ENCODE results near the gene HADHB.
"Not testable (repeated sequence)": the region's sequence is repeated elsewhere in the genome, so short reads cannot be mapped to it uniquely, and the experiment has no call there.

HADHB gene

GRCh38 chr2:26229595-26229994, 15.1 kb upstream of the HADHB start:
- DNase-seq: no peak

DNA sequence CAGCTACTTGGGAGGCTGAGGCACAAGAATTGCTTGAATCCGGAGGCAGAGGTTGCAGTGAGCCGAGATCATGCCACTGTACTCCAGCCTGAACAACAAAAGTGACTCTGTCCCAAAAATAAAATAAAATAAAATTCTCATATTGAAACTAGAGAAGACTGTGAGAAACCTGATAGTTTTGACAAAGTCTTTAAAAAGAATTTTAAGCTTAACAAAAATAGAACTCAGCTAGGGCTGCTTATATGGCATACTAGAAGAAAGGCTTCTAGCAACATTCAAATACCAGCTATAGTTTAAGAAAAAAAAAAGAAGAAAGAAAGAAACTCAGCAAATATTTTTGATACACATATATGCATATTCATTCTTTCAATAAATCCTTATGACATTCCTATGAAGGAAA, 13.9 kb upstream of the HADHB start:
- DNase-seq: no peak
- TF ChIP-seq GATA1 (IDR thresholded peaks at IDR 0.05; ENCODE audit: low read depth, low read length) (no peak), POLR2A (IDR thresholded peaks at IDR 0.05; ENCODE audit: low read length) (no peak)

More at GRCh38 chr2:26229595-26229994, 15.1 kb upstream of the HADHB start:
- TF ChIP-seq GATA1 (IDR thresholded peaks at IDR 0.05; ENCODE audit: low read depth, low read length): no peak
- TF ChIP-seq POLR2A (IDR thresholded peaks at IDR 0.05; ENCODE audit: low read length): no peak

DNA sequence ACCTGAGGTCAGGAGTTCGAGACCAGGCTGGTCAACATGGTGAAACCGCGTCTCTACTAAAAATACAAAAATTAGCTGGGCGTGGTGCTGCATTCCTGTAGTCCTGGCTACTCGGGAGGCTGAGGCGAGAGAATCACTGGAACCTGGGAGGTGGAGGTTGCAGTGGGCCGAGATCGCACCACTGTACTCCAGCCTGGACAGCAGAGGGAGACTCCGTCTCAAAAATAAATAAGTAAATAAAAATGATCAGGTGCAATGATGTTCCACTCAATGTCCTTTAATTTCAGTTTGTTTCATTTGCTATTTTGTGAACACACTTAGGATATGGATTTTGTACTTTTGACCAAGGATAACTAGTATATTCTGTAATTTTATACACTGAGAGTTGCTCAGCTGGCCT, 9.7 kb upstream of the HADHB start:
- peak; percentile 25 to 59 for DNase-seq
- no peak for TF ChIP-seq POLR2A (IDR thresholded peaks at IDR 0.05; ENCODE audit: low read length)
- TF ChIP-seq GATA1 (IDR thresholded peaks at IDR 0.05; ENCODE audit: low read depth, low read length): no peak

GRCh38 chr2:26237868-26238267, 6.9 kb upstream of the HADHB start:
- TF ChIP-seq POLR2A (IDR thresholded peaks at IDR 0.05; ENCODE audit: low read length): no peak
- TF ChIP-seq GATA1 (IDR thresholded peaks at IDR 0.05; ENCODE audit: low read depth, low read length): no peak
- DNase-seq: no peak

- no peak for TF ChIP-seq POLR2A (IDR thresholded peaks at IDR 0.05; ENCODE audit: low read length)
- TF ChIP-seq GATA1 (IDR thresholded peaks at IDR 0.05; ENCODE audit: low read depth, low read length): no peak
- DNase-seq: peak; percentile 26 to 62
Measured at GRCh38 chr2:26238311-26238958, 6.3 kb upstream of the HADHB start.

GRCh38 chr2:26241928-26242436, 2.8 kb upstream of the HADHB start:
- DNase-seq: peak; percentile 29 to 41
- TF ChIP-seq POLR2A (IDR thresholded peaks at IDR 0.05; ENCODE audit: low read length): no peak
- no peak for TF ChIP-seq GATA1 (IDR thresholded peaks at IDR 0.05; ENCODE audit: low read depth, low read length)

- DNase-seq: peak; percentile 82
- no peak for TF ChIP-seq POLR2A (IDR thresholded peaks at IDR 0.05; ENCODE audit: low read length)
- peak; percentile 32 for TF ChIP-seq GATA1 (IDR thresholded peaks at IDR 0.05; ENCODE audit: low read depth, low read length)
Measured at GRCh38 chr2:26243470-26244308, 1.1 kb upstream of the HADHB start.

DNA sequence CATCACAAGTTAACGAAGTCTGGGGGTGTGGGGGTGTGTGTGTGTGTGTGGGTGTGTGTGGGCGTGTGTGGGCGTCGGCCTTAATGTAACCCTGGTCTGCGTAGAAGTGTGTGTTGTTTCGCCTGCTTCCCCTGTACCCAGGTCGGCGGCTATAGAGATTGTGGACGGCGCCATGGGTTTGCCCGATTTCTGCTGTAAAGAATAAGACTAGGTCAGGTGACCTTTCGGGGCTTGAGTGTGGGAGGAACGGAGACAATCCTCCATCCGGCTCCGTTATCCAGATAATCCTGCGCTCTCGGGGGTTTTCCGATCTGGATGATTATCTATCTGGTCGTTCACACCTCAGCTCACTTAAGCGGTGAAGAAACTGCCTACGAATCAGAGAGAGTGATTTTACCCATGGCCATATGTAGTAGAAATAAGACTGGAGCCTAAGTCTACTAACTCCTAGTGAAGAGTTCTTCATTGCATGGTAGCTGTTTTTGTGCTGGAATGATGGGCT, 543 bp downstream of the HADHB start:
- TF ChIP-seq GATA1 (IDR thresholded peaks at IDR 0.05; ENCODE audit: low read depth, low read length) (no peak), POLR2A (IDR thresholded peaks at IDR 0.05; ENCODE audit: low read length) (no peak)
- DNase-seq: peak; percentile 75 to 82

DNA sequence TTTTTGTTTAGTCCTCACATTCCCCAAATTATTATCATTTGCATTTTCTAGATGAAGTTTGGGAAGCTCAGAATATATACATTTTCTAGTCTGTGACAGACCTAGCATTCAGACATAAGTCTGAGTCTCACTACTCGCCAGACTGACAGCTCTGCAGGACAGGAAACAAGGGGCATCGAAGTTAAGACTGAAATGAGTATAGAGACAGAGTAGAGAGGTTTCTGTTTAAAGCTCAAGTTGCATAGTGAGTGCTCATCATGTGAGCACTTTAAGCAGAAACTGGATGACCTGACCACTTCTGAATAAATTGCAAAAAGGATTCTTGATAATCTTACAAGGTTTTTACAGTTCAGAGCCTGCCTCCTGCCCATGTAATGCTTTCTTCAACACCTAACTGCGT, 1.1 kb downstream of the HADHB start:
- DNase-seq: peak; percentile 21 to 46

DNA sequence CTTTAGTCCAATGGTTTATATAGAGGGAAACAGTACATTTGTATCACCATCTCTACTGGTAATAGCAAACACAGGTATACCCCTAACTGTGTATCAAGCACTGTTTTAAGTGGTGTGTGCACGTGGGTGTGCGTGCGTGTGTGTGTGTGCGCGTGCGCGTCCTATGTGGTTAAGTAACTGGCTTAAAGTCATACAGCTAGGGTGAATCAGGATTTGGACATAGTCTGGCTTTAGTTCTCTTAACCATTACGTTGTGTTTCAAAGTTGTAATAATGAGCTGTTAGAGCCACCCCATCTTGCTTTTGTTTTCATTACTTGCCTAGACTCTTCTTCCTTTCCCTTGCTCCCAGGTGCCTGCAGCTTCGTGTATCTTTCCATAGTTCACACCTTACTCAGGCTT, 2.1 kb downstream of the HADHB start:
- no peak for TF ChIP-seq GATA1 (IDR thresholded peaks at IDR 0.05; ENCODE audit: low read depth, low read length)
- TF ChIP-seq POLR2A (IDR thresholded peaks at IDR 0.05; ENCODE audit: low read length): no peak
- DNase-seq: peak; percentile 20 to 24

More for the DNA sequence above, 1.1 kb downstream of the HADHB start:
- no peak for TF ChIP-seq POLR2A (IDR thresholded peaks at IDR 0.05; ENCODE audit: low read length)
- no peak for TF ChIP-seq GATA1 (IDR thresholded peaks at IDR 0.05; ENCODE audit: low read depth, low read length)

DNA sequence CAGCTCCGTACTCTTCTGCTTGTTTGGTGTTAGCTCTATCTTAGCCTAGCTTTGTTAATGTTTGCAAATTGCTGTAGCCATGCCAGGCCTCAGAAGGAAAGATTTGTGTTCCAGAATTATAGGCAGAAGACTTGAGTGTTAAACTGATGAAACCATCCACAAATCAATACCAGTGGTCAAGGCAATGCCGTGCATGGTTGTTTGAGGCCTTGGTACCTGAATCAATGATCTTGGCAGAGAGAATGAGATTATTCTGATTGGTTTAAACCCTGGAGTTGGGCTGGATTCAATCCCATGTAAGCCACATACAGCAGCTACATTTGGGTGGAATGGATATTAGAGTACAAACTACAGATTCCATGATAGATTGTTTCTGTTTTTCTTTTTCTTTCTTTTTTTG, 4.9 kb downstream of the HADHB start:
- no peak for DNase-seq
- TF ChIP-seq GATA1 (IDR thresholded peaks at IDR 0.05; ENCODE audit: low read depth, low read length): no peak
- no peak for TF ChIP-seq POLR2A (IDR thresholded peaks at IDR 0.05; ENCODE audit: low read length)

GRCh38 chr2:26251893-26252292, 7.2 kb downstream of the HADHB start:
- TF ChIP-seq POLR2A (IDR thresholded peaks at IDR 0.05; ENCODE audit: low read length): no peak
- TF ChIP-seq GATA1 (IDR thresholded peaks at IDR 0.05; ENCODE audit: low read depth, low read length): no peak
- DNase-seq: no peak

- no peak for DNase-seq
- TF ChIP-seq GATA1 (IDR thresholded peaks at IDR 0.05; ENCODE audit: low read depth, low read length): no peak
- no peak for TF ChIP-seq POLR2A (IDR thresholded peaks at IDR 0.05; ENCODE audit: low read length)
Measured at GRCh38 chr2:26255759-26256384, 11.1 kb downstream of the HADHB start.

DNA sequence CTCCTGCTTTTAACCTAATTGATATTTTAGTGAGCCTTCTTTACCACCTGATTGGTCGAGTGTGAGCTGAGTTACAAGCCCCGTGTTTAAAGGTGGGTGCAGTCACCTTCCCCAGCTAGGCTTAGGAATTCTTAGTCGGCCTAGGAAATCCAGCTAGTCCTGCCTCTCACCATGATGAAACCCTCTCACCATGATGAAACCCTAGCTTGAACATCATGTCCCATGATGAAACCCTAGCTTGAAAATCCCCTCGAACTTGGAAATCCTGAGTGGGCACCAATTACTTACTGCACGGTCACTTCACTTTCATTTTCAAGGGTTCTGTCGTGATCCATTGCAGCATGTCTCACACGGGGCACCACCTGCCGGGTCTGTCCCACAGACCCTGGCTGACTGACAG, 14.1 kb downstream of the HADHB start:
- DNase-seq: not testable (repeated sequence)
